Adrenal gland (tissue), 12 donors: ENCODE results near the gene FGF12. TPM values are rescaled to one million over a fixed set of nuclear protein-coding genes. Genes with fewer than 3 reads are reported as not detected.

Experiments used
- DNase-seq, 7 donors: peaks; one replicate each; pipeline ENCODE4 v3.0.0-alpha.2; 2019 to 2020
- H3K27ac ChIP-seq, 5 donors: fragments of 200-600 bp; sonication (generic) in 4 of 5; 1 replicate in 3 of 5; 2 replicates in 2 of 5; pipeline versions ENCODE4 v1.5.1 to v1.8.0; 2016 to 2020; ENCODE audit warnings: mild to moderate bottlenecking in 1 of 5
- H3K27me3 ChIP-seq: fragments of 200-600 bp; 2 replicates; pipeline ENCODE4 v1.8.0; 2021
- H3K36me3 ChIP-seq, 2 donors: fragments of 200-600 bp; replicated peaks in 1 of 2; 1 replicate in 1 of 2; 2 replicates in 1 of 2; pipeline versions ENCODE4 v1.5.1 to v1.8.0; 2018 to 2022
- H3K4me1 ChIP-seq, 2 donors: fragments of 200-600 bp; replicated peaks in 1 of 2; 1 replicate in 1 of 2; 2 replicates in 1 of 2; pipeline versions ENCODE4 v1.5.1 to v1.8.0; 2018 to 2021
- H3K4me3 ChIP-seq, 4 donors: fragments of 200-600 bp; sonication (generic) in 3 of 4; one replicate each; pipeline ENCODE4 v1.5.1; 2016 to 2018
- H3K9me3 ChIP-seq, 3 donors: fragments of 200-600 bp; sonication (generic) in 1 of 3; replicated peaks in 1 of 3; 1 replicate in 2 of 3; 2 replicates in 1 of 3; pipeline versions ENCODE4 v1.5.1 to v1.8.0; 2016 to 2021
- POLR2A ChIP-seq, 2 donors: fragments of 450-650 bp; IDR thresholded peaks; one replicate each; pipeline ENCODE4 v1.6.1; 2017; ENCODE audit warnings: antibody characterized with exemption in 2 of 2, mild to moderate bottlenecking in 2 of 2, moderate library complexity in 1 of 2
- WGBS, 4 donors: extraction: QIAGEN DNeasy Blood & Tissue Kit in 2 of 4; methylation state at CpG; one replicate each; pipeline versions ENCODE4 v1.1.5 to v1.1.7; 2013 to 2017; 5-methylcytosine and 5-hydroxymethylcytosine counted together
- intact Hi-C, 2 donors: fragments of 100-400 bp; cut with DNase I; formaldehyde crosslinking; loops; one replicate each; pipeline versions ENCODE4 v1.14.1 to v1.15.0; 2022 to 2023
- polyA plus RNA-seq, 3 donors: library from polyadenylated mRNA; stranded (reverse); fragments of 200-250 nt in 2 of 3; fragments of 350-450 nt in 1 of 3; fragmentation: Illumina TruSeq in 1 of 3; extraction: RNeasy Lipid Tissue Mini Kit (QIAGEN cat#74804) in 1 of 3; gene quantifications; one replicate each; pipeline ENCODE4 v1.2.3, GENCODE V29; 2013 to 2014
- total RNA-seq, 9 donors: library from RNA; depleted of rRNA in 4 of 9; stranded (reverse); fragments of >200 nt in 4 of 9; fragments of 120-200 nt in 1 of 9; fragmentation: NEBNext Ultra II Directional in 1 of 9; extraction: Animal tissue kit (Norgen Biotek cat#: 25700) in 1 of 9; gene quantifications; one replicate each; pipeline versions ENCODE4 v1.1.0 to v1.2.4, GENCODE V29; 2013 to 2023
- TF ChIP-seq, protein P1 (sequence below), 6 experiments: fragments of 450-650 bp in 4 of 6; fragments of 200-600 bp in 2 of 6; sonication (generic) in 1 of 6; IDR thresholded peaks; 1 replicate in 5 of 6; 2 replicates in 1 of 6; pipeline versions ENCODE4 v1.5.1 to v1.8.0; 2016 to 2021; ENCODE audit warnings: antibody characterized with exemption in 6 of 6, mild to moderate bottlenecking in 2 of 6, moderate library complexity in 1 of 6
- donor health status: healthy with polysubstance abuse.
- donor health status: Bipolar disorder and iron deficiency.
- donor health status: DM: yes; HTN: yes; CAD: no.
- donor health status: DM: no; HTN: no; CAD: no.
- donor health status: DM: no; HTN: no; CAD: no.
- donor health status: DM: yes; HTN: yes; CAD: no.

FGF12 gene
- total and polyA plus RNA-seq, 12 donors: 23.3 to 286 (median 81.3) TPM

DNA sequence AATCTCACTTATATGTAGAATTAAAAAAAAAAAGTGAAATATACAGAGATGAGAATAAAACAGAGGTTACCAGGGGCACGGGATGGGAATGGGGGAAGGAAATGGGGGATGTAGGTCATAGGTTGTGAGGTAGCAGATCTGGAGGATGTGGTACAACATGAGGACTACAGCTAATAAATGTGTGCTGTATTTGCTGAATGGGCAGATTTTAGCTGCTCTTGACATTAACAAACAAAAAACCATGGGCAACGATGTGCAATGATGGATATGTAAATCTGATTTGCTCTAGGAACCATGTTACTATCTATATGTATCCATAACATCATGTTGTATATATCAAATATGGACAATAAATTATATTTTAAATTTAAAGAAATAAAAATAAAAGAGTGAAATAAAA is 87.4 kb downstream of the FGF12 start:
- Histone ChIP-seq H3K27ac (no peak overlapping the region), H3K9me3 (no peaks in the 10 kb centered on the region), H3K4me1 (no peaks in the 10 kb centered on the region), H3K4me3 (no peak overlapping the region), H3K36me3 (no peaks in the 10 kb centered on the region), H3K27me3 (no peaks in the 10 kb centered on the region)
- intact Hi-C loops: no loop called here
- DNase-seq: no peak
- WGBS, 4 donors: 67 to 76% (median 71%) methylated on average over 2 of the region's 2 CpGs
- TF ChIP-seq, protein P1, sequence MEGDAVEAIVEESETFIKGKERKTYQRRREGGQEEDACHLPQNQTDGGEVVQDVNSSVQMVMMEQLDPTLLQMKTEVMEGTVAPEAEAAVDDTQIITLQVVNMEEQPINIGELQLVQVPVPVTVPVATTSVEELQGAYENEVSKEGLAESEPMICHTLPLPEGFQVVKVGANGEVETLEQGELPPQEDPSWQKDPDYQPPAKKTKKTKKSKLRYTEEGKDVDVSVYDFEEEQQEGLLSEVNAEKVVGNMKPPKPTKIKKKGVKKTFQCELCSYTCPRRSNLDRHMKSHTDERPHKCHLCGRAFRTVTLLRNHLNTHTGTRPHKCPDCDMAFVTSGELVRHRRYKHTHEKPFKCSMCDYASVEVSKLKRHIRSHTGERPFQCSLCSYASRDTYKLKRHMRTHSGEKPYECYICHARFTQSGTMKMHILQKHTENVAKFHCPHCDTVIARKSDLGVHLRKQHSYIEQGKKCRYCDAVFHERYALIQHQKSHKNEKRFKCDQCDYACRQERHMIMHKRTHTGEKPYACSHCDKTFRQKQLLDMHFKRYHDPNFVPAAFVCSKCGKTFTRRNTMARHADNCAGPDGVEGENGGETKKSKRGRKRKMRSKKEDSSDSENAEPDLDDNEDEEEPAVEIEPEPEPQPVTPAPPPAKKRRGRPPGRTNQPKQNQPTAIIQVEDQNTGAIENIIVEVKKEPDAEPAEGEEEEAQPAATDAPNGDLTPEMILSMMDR (IDR thresholded peaks at IDR 0.05): no peak
- no peak for TF ChIP-seq POLR2A (IDR thresholded peaks at IDR 0.05)

DNA sequence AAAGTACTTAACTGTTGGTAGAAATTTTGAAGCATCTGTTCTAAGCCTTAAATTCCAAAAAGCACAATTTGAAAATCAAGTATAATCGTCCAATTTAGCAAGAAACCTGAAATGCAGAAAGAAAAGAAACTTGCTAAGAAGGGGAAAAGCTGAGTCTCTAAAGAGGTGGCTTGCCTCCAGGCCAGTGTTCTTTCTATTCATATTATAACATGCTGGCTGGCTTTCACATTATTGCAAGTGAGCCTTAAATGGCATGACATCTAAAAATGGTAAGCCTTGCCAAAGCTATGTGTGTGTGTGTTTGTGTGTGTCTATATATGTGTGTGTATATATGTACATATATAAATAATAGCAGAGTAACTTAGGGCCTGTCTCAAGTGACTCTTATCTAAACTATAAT is 89.5 kb downstream of the FGF12 start:
- no peak overlapping the region for H3K4me3 ChIP-seq
- H3K27ac ChIP-seq: no peak overlapping the region
- H3K27me3 ChIP-seq: no peaks in the 10 kb centered on the region
- intact Hi-C loops: no loop called here
- no peak for DNase-seq
- TF ChIP-seq, protein P1 (IDR thresholded peaks at IDR 0.05): no peak
- TF ChIP-seq POLR2A (IDR thresholded peaks at IDR 0.05): no peak
- H3K4me1 ChIP-seq: no peaks in the 10 kb centered on the region
- H3K36me3 ChIP-seq: no peaks in the 10 kb centered on the region
- no peaks in the 10 kb centered on the region for H3K9me3 ChIP-seq
- WGBS, 4 donors: 27 to 64% (median 48%) methylated on average over 1 of the region's 1 CpG

DNA sequence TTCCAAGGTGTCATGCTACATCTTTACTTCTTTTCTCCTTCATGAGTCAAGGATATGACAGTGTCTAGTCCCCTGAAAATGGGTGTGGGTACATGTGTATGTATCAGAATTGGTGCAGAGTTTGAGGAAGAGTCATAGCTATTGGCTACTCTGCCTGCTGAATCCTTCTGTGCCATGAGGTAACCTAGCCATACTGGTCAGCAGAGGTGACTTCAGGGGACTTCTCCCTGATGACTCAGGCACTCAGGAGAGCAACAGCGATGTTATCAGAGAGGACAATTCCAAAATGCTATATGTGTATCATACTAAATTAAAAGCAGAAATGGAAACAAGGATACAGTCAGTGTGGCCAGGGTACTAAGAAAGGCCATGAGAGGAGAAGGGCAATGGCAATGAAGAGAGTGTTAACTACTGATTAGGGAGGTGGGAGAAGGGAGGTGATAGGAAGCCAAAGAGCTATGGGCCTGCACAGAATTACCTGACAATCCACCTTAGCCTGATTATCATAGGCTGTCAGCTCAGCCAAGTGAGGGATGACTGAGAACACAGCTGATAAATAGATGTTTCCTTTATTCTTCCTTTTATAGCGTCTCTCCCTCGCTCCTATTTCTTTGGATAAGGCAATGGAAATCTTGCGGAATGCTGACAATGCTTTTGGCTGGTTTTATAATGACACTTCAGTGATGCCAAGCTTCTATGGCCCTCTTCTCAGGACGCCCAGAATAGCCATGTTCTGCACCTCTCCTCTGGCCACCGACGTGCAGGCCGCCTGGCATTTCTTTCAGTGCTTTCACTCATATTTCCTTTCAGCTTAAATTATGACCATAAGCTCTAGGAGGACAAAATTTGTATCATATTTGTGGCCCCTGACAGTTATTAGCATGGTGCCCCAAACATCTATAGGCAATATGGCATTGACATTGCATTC is 90.6 kb downstream of the FGF12 start:
- no peaks in the 10 kb centered on the region for H3K36me3 ChIP-seq
- H3K27ac ChIP-seq: no peak overlapping the region
- H3K4me1 ChIP-seq: no peaks in the 10 kb centered on the region
- WGBS, 4 donors: 86 to 90% (median 88%) methylated on average over 8 of the region's 8 CpGs
- TF ChIP-seq, protein P1 (IDR thresholded peaks at IDR 0.05): no peak
- no peak for TF ChIP-seq POLR2A (IDR thresholded peaks at IDR 0.05)
- intact Hi-C loops: no loop called here
- H3K27me3 ChIP-seq: no peaks in the 10 kb centered on the region
- H3K4me3 ChIP-seq: no peak overlapping the region
- no peaks in the 10 kb centered on the region for H3K9me3 ChIP-seq
- DNase-seq: no peak

DNA sequence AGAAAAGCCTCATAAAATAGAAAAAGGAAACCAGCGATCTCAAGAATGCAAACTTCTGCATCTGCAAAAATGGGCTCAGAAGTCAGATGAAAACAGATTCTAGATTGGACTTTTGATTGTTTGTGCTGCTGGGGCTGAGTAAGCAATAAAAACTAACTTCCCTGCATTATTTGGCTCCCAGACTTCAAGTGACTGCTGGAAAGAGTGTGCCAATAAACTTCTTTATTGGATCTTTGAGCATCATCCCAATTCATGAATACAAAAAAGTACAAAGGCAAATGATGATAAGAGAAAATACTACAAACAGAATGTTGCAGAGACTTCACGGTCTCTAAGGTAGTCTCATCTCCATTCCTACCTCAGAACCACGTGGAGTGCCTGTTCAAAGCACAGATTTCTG is 97.9 kb downstream of the FGF12 start:
- Histone ChIP-seq H3K36me3 (no peaks in the 10 kb centered on the region), H3K27me3 (no peaks in the 10 kb centered on the region), H3K27ac (no peak overlapping the region), H3K9me3 (no peaks in the 10 kb centered on the region), H3K4me1 (no peaks in the 10 kb centered on the region), H3K4me3 (no peak overlapping the region)
- no peak for DNase-seq
- intact Hi-C loops: no loop called here
- TF ChIP-seq, protein P1 (IDR thresholded peaks at IDR 0.05): no peak
- TF ChIP-seq POLR2A (IDR thresholded peaks at IDR 0.05): no peak
- WGBS, 4 donors: 74 to 78% (median 75%) methylated on average over 3 of the region's 3 CpGs
